Mucosa of stomach (tissue), 1 donor: ENCODE data around the gene C3.
"Not testable (repeated sequence)": the region's sequence is repeated elsewhere in the genome, so short reads cannot be mapped to it uniquely, and the experiment has no call there.

ENCODE experiments used
- H3K27me3 ChIP-seq: one replicate; pipeline ENCODE4 v1.7.0; 2013; ENCODE audit warnings: mild to moderate bottlenecking, low read length; ENCODE audit not compliant: control insufficient read depth, insufficient read depth
- H3K36me3 ChIP-seq: one replicate; pipeline ENCODE4 v1.7.0; 2013; ENCODE audit warnings: low read length; ENCODE audit not compliant: control insufficient read depth, insufficient read depth
- H3K4me1 ChIP-seq: one replicate; pipeline ENCODE4 v1.7.0; 2013; ENCODE audit warnings: mild to moderate bottlenecking, low read length; ENCODE audit not compliant: control insufficient read depth, insufficient read depth
- H3K4me3 ChIP-seq: one replicate; pipeline ENCODE4 v1.7.0; 2013; ENCODE audit warnings: low read length
- H3K9ac ChIP-seq: one replicate; pipeline ENCODE4 v1.7.0; 2013; ENCODE audit warnings: mild to moderate bottlenecking, low read length, moderate library complexity
- H3K9me3 ChIP-seq: one replicate; pipeline ENCODE4 v1.7.0; 2013; ENCODE audit warnings: mild to moderate bottlenecking, low read length, moderate library complexity; ENCODE audit not compliant: control insufficient read depth
- donor health status: Pancreatic carcinoma.

C3 gene

GRCh38 chr19:6713773-6714692, 6.4 kb downstream of the C3 start:
- H3K9me3 ChIP-seq, result no peaks in the 10 kb centered on the region
- H3K4me1 ChIP-seq, result no peaks in the 10 kb centered on the region
- H3K27me3 ChIP-seq, result peaks cover 10% of the 10 kb centered on the region
- H3K9ac ChIP-seq, result no peak overlapping the region
- no peaks in the 10 kb centered on the region for H3K36me3 ChIP-seq
- H3K4me3 ChIP-seq, result no peak overlapping the region

DNA sequence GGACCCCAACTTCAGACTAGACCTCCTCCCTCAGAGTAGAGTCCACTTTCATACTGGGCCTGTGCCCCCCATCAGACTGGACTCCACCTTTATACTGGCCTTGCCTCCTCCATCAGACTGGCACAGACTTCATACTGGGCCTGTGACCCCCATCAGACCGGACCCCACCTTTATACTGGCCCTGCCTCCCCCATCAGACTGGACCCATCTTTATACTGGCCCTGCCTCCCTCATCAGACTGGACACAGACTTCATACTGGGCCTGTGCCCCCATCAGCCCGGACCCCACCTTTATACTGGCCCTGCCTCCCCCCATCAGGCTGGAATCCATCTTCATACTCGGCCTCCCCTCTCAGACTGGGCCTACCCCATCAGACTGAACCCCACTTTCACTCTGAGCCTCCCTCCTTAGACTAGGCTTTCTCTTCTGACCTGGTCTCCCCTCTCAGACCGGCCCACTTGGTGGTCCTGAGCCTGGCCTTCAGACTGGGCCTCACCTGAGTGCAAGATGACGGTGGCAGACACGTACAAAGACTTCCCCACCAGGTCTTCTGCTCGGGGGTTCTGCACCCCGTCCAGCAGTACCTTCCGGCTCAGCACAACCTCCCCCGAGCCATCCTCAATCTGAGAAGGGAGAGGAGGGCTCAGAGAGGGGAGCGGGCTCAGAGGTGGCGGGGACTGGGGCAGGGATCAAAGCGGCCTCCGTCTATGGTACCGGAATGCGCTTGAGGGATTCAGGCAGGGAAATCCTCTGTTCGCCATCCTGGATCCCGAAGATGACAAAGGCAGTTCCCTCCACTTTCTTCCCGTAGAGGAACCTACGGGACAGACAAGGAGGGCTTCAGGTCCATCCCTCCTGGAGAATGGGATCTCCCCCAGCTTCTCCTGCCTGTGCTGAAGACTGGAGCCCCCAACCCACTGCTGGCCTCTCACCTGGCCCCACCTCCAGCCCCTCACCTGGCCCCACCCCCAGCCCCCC, 7.5 kb downstream of the C3 start:
- Histone ChIP-seq H3K36me3 (no peaks in the 10 kb centered on the region), H3K27me3 (peaks cover 10% of the 10 kb centered on the region), H3K9me3 (no peaks in the 10 kb centered on the region), H3K4me1 (no peaks in the 10 kb centered on the region), H3K9ac (no peak overlapping the region), H3K4me3 (no peak overlapping the region)

GRCh38 chr19:6712231-6712630, 8.2 kb downstream of the C3 start:
- H3K4me3 ChIP-seq, result no peak overlapping the region
- no peaks in the 10 kb centered on the region for H3K9me3 ChIP-seq
- H3K4me1 ChIP-seq, result no peaks in the 10 kb centered on the region
- no peak overlapping the region for H3K9ac ChIP-seq
- H3K27me3 ChIP-seq, result peaks cover 10% of the 10 kb centered on the region
- no peaks in the 10 kb centered on the region for H3K36me3 ChIP-seq

DNA sequence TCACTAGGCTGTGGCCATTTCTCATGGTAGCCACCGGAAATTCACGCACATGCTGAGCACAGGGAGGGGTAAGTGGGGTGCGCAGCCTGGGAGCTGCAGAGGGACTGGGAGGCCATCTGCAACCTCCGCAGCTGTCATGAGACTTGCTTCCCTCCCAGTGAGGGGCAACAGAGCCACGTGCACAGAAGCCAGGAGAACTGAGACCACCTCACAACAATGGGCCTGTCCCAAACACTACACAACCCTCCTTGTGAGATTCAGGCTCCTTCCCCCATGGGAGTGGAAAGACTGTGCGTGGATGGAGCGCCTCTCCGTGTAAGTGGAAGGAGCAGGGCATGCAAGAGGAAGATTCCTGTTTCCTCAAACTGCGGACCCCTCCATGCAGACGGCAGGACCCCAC, 8.8 kb downstream of the C3 start:
- H3K4me3 ChIP-seq, result no peak overlapping the region

DNA sequence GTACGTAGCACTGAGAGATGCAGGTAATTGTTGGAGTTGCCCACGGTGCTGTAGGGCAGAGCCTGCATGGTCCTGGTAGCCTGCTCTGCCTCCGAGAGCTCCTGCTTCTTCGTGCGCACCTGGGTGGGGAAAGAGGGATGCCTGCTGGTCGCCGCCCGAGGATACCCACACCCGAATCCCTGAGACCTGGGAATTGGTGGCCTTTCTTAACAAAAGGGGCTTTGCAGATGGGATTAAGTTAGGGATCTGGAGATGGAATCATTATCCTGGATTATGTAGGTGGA, 9.4 kb downstream of the C3 start:
- Histone ChIP-seq H3K27me3 (peaks cover 10% of the 10 kb centered on the region), H3K9ac (no peak overlapping the region), H3K36me3 (no peaks in the 10 kb centered on the region)

More for the DNA sequence above, 8.8 kb downstream of the C3 start:
- Histone ChIP-seq H3K4me1 (no peaks in the 10 kb centered on the region), H3K9me3 (no peaks in the 10 kb centered on the region), H3K27me3 (peaks cover 10% of the 10 kb centered on the region), H3K9ac (no peak overlapping the region), H3K36me3 (no peaks in the 10 kb centered on the region)

DNA sequence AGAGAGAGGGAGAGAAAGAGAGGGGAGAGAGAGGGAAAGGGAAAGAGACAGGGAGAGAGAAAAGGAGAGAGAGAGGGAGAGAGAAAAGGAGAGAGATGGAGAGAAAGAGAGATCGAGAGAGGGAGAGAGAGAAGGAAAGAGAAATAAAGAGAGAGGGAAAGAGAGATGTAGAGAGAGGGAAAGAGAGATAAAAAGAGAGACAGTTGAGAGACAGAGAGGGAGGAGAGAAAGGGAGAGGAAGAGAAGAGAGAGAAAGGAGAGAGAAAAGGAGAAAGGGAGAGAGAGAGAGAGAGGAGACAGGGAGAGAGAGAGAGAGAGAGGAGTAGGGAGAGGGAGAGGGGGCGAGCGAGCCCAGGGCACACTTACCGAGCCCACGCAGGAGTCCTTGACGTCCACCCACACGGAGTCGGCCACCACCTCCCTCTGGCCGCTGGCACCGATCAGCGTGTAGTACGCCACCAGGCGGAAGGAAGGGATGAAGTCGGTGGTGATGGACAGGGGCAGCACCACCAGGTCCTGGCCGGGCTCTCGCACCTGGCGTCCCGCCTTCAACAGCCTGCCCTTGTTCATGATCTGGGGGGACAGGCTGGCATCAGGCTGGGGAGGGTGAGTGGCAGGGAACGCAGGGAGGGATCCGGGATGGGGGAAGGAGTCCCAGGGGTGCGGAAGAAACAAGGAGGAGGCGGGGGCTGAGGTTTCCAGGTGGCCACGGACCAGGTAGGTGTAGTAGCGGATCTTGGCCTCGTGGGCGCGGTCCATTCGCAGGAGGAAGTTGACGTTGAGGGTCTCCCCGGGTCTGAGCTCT, 10.0 kb downstream of the C3 start:
- H3K9me3 ChIP-seq, result no peaks in the 10 kb centered on the region
- H3K27me3 ChIP-seq, result peaks cover 10% of the 10 kb centered on the region
- no peak overlapping the region for H3K4me3 ChIP-seq
- no peaks in the 10 kb centered on the region for H3K36me3 ChIP-seq
- no peaks in the 10 kb centered on the region for H3K4me1 ChIP-seq
- H3K9ac ChIP-seq, result no peak overlapping the region

More for the DNA sequence above, 9.4 kb downstream of the C3 start:
- no peak overlapping the region for H3K4me3 ChIP-seq
- H3K9me3 ChIP-seq, result no peaks in the 10 kb centered on the region
- no peaks in the 10 kb centered on the region for H3K4me1 ChIP-seq

DNA sequence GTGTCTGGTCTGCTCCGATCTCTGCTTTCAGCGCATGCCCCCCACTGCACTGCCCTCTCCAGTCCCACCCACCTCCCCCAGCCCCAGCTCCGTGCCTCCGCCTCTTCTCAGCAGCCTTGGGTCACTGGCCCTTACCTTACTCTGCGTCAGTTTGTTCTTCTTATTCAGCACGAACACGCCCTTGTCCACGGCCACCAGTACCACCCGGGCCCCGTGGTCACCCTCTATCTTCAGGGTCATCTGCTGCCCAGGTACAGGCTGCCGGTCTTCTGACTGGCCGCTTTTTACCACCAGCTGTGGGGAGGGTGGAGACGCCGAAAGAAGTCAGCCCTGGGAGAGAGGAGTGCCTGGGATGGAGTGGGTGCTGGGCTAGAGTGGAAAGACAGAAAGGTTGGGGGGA, 10.9 kb downstream of the C3 start:
- Histone ChIP-seq H3K9me3 (no peaks in the 10 kb centered on the region), H3K9ac (no peak overlapping the region), H3K4me3 (no peak overlapping the region), H3K36me3 (no peaks in the 10 kb centered on the region), H3K4me1 (no peaks in the 10 kb centered on the region), H3K27me3 (peaks cover 10% of the 10 kb centered on the region)

- not testable (repeated sequence) for H3K9me3 ChIP-seq, H3K36me3 ChIP-seq
- peaks cover 10% of the 10 kb centered on the region for H3K27me3 ChIP-seq
Measured at GRCh38 chr19:6708913-6709312, 11.5 kb downstream of the C3 start.

DNA sequence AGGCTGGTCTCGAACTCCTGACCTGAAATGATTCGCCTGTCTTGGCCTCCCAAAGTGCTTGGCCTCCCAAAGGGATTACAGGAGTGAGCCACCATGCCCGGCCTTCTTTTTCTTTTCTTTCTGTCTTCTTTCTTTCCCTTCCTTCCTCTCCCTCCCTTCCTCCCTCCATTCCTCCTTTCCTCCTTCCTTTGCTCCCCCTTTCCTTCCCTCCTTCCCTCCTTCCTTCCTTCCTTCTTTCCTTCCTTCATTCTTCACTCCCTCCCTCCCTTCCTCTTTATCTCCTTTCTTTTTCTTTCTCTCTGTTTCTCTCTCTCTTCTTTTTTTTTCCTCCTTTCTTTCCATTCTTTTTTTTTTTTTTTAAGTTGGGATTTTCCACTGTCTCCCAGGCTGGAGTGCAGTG, 12.1 kb downstream of the C3 start:
- H3K9me3 ChIP-seq, result no peaks in the 10 kb centered on the region
- no peaks in the 10 kb centered on the region for H3K36me3 ChIP-seq
- no peak overlapping the region for H3K4me3 ChIP-seq
- H3K4me1 ChIP-seq, result no peaks in the 10 kb centered on the region
- no peak overlapping the region for H3K9ac ChIP-seq
- H3K27me3 ChIP-seq, result peaks cover 10% of the 10 kb centered on the region

More at GRCh38 chr19:6708913-6709312, 11.5 kb downstream of the C3 start:
- H3K4me1 ChIP-seq, H3K9ac ChIP-seq, H3K4me3 ChIP-seq: not testable (repeated sequence)

- peaks cover 10% of the 10 kb centered on the region for H3K27me3 ChIP-seq
- no peak overlapping the region for H3K9ac ChIP-seq
- no peak overlapping the region for H3K4me3 ChIP-seq
- no peaks in the 10 kb centered on the region for H3K9me3 ChIP-seq
- no peaks in the 10 kb centered on the region for H3K4me1 ChIP-seq
- H3K36me3 ChIP-seq, result no peaks in the 10 kb centered on the region
Measured at GRCh38 chr19:6707658-6708018, 12.8 kb downstream of the C3 start.

DNA sequence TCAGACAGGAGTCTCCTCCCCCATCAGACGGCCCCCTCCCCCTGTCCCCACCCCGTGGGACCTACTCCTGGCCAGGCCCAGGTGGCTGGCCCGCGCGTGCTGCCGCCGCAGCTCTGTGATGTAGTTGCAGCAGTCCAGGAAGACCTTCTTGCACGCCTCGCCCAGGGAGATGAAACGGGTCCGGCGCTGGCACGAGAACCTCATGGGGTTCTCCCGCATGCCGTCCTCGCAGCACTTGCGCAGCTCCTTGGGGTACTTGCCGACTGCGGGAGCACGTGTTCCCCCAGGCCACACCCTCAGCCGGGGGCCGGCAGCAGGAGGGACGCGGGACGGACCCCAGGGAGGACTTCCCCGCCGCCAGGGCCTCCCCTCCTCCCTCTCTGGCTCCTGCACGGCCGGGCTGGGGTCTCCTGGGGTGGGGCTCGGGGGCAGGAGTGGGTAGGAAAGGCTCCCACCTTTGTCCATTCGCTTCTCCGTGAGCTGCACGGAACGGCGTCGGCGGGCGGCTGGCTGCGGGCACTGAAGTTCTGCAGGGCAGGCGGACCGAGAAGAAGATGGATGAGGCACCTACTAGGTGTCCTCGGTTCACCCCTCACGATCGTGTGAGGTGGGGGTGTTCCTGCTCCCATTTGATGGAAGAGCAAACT, 13.3 kb downstream of the C3 start:
- no peaks in the 10 kb centered on the region for H3K36me3 ChIP-seq
- no peaks in the 10 kb centered on the region for H3K9me3 ChIP-seq
- H3K4me1 ChIP-seq, result no peaks in the 10 kb centered on the region
- no peak overlapping the region for H3K4me3 ChIP-seq
- H3K9ac ChIP-seq, result no peak overlapping the region
- H3K27me3 ChIP-seq, result peaks cover 10% of the 10 kb centered on the region
